Activated CD8-positive, alpha-beta T cell treated with anti-CD3 and anti-CD28 coated beads for 36 hours (primary cell): ENCODE results near the gene LYRM7. TPM values are rescaled to one million over a fixed set of nuclear protein-coding genes. Genes with fewer than 3 reads are reported as not detected.

ENCODE experiments used
- ATAC-seq: fragments of 200-7000 bp; cut with Tn5 transposase; one replicate; pipeline ENCODE4 v1.10.0; 2021; ENCODE audit warnings: mild to moderate bottlenecking, moderate library complexity
- CTCF ChIA-PET: fragments of 350-600 bp; sonication (Branson Sonifier 250); formaldehyde crosslinking; loops from one replicate; lab custom pipeline; 2021; ENCODE audit warnings: antibody characterized with exemption; lab: Charles Lee
- POLR2A ChIA-PET: fragments of 350-600 bp; sonication (Branson Sonifier 250); formaldehyde crosslinking; loops from one replicate; lab custom pipeline; 2021; ENCODE audit warnings: antibody characterized with exemption; lab: Charles Lee
- DNase-seq: peaks from one replicate; pipeline ENCODE4 v3.0.0-alpha.2; 2020
- H3K27ac Mint-ChIP-seq: one replicate; pipeline ENCODE4 v1.8.0; 2021; ENCODE audit warnings: mild to moderate bottlenecking, mixed read lengths
- H3K27me3 Mint-ChIP-seq: one replicate; pipeline ENCODE4 v1.8.0; 2021; ENCODE audit warnings: mixed read lengths
- H3K36me3 Mint-ChIP-seq: one replicate; pipeline ENCODE4 v1.8.0; 2021; ENCODE audit warnings: low read depth, mixed read lengths
- H3K4me1 Mint-ChIP-seq: one replicate; pipeline ENCODE4 v1.8.0; 2021; ENCODE audit warnings: low read depth, mixed read lengths
- H3K4me3 Mint-ChIP-seq: one replicate; pipeline ENCODE4 v1.8.0; 2021; ENCODE audit warnings: mild to moderate bottlenecking, moderate library complexity, mixed read lengths
- H3K9me3 Mint-ChIP-seq: one replicate; pipeline ENCODE4 v1.8.0; 2021; ENCODE audit warnings: mixed read lengths
- intact Hi-C: fragments of 100-400 bp; cut with micrococcal nuclease; formaldehyde crosslinking; loops from one replicate; pipeline ENCODE4 v1.10.0; 2022
- total RNA-seq, 2 experiments: library from RNA; stranded (reverse); gene quantifications; one replicate each; pipeline ENCODE4 v1.2.3, GENCODE V29; 2021
- TF ChIP-seq, protein P1 (sequence below): fragments of 200-600 bp; IDR thresholded peaks from one replicate; pipeline ENCODE4 v1.8.0; 2022; ENCODE audit warnings: antibody characterized with exemption, mild to moderate bottlenecking

LYRM7 gene
- total RNA-seq, 2 experiments from 2014 or later: 23.2 to 24.0 TPM

DNA sequence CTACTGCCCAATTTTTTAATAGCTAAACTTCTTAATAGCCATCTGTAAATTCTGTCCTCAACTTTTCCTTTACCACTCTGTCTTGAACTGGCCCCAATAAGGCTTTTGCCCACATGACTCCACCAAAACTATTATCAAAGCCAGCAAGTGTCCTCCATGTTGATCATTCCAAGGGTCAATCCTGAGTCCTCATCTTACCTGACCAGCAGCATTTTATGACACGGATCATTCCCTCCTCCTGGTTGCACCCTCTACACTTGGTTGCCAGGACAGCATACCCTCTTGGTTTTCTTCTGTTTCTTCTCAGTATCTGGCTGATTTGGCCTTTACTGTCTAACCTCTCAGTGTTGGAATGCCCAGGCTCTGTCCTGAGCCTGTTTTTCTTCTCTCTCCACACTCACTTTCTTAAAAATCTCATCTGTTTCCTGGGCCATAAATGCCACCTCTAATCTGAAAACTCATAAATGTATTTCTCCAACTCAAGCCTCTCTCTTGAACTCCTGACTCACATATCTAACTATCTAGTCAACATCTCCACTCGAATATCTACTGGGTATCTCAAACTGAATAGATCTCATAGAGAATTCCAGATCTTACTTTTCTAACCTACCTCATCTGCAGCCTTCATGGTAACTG is 53.1 kb downstream of the LYRM7 start:
- CTCF ChIA-PET: interaction anchor here (1.3 to 1.7 kb wide), 2 partner anchors 16 to 24 kb away, joined by 3 to 5 read pairs; no protein-coding TSS in a partner anchor
- ATAC-seq: no peak
- Mint-ChIP-seq H3K27me3 (no peaks in the 10 kb centered on the region), H3K9me3 (no peaks in the 10 kb centered on the region), H3K4me3 (no peak overlapping the region), H3K36me3 (peaks cover 1% of the 10 kb centered on the region), H3K27ac (no peak overlapping the region), H3K4me1 (peaks cover 23% of the 10 kb centered on the region)
- no peak for DNase-seq
- intact Hi-C loops: no loop called here
- POLR2A ChIA-PET: interaction anchor here (1.3 to 2.3 kb wide), 3 partner anchors 12 to 16 kb away, joined by 4 to 13 read pairs (median 7); no protein-coding TSS in a partner anchor
- TF ChIP-seq, protein P1, sequence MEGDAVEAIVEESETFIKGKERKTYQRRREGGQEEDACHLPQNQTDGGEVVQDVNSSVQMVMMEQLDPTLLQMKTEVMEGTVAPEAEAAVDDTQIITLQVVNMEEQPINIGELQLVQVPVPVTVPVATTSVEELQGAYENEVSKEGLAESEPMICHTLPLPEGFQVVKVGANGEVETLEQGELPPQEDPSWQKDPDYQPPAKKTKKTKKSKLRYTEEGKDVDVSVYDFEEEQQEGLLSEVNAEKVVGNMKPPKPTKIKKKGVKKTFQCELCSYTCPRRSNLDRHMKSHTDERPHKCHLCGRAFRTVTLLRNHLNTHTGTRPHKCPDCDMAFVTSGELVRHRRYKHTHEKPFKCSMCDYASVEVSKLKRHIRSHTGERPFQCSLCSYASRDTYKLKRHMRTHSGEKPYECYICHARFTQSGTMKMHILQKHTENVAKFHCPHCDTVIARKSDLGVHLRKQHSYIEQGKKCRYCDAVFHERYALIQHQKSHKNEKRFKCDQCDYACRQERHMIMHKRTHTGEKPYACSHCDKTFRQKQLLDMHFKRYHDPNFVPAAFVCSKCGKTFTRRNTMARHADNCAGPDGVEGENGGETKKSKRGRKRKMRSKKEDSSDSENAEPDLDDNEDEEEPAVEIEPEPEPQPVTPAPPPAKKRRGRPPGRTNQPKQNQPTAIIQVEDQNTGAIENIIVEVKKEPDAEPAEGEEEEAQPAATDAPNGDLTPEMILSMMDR: no peak

GRCh38 chr5:131224387-131225201 is 53.9 kb downstream of the LYRM7 start:
- CTCF ChIA-PET: interaction anchor here (1.2 to 1.7 kb wide), 3 partner anchors 15 to 23 kb away, joined by 3 to 5 read pairs (median 3); no protein-coding TSS in a partner anchor
- Mint-ChIP-seq H3K36me3 (peaks cover 1% of the 10 kb centered on the region), H3K27me3 (no peaks in the 10 kb centered on the region), H3K4me1 (peaks cover 18% of the 10 kb centered on the region), H3K4me3 (no peak overlapping the region), H3K9me3 (no peaks in the 10 kb centered on the region), H3K27ac (no peak overlapping the region)
- intact Hi-C loops: no loop called here
- TF ChIP-seq, protein P1: no peak
- DNase-seq (peak; percentile 42), ATAC-seq (peak; percentile 84)
- POLR2A ChIA-PET: interaction anchor here (0.5 to 2.1 kb wide), 3 partner anchors 10 to 154 kb away, joined by 3 to 7 read pairs (median 3); no protein-coding TSS in a partner anchor

DNA sequence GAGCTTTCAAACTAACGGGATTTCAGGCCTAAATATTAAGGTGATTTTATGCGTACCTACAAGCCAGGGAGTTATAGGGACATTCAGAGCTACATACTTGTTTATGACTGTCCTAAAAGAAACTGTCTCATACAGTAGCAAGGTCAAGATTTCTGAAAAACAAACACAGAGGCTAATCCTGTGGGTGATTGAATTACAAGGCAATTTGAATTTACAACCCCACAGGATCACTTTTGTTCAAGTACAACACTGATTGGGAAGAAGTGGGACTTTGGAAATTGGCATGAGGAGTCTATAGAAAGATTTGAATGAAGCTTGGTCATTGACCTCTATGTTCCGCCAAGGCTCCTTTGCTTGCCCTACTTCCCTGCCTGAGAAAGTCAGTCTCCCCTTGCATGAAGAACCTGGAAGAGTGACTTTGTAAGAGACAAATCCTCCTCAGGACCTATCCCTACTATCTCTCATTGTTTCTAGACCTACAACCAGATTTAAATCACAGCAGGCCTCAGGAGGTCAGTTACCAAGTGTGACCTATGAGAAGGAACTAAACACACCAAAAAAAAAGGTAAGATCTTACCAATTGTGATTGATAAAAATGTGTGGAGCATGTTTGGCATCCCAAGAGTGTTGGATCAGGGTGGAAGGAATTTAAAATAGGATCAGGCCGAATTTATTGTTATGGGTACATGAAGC is 54.7 kb downstream of the LYRM7 start:
- no peak for ATAC-seq
- TF ChIP-seq, protein P1: no peak
- no peak for DNase-seq
- POLR2A ChIA-PET: interaction anchor here (0.5 to 2.1 kb wide), 3 partner anchors 9 to 153 kb away, joined by 3 to 7 read pairs (median 3); no protein-coding TSS in a partner anchor
- H3K27ac Mint-ChIP-seq: no peak overlapping the region
- CTCF ChIA-PET: interaction anchor here (1.2 to 1.9 kb wide), 2 partner anchors 9 to 20 kb away, joined by 3 to 6 read pairs; no protein-coding TSS in a partner anchor
- intact Hi-C loops: no loop called here
- H3K9me3 Mint-ChIP-seq: no peaks in the 10 kb centered on the region
- peaks cover 23% of the 10 kb centered on the region for H3K4me1 Mint-ChIP-seq
- no peak overlapping the region for H3K4me3 Mint-ChIP-seq
- H3K27me3 Mint-ChIP-seq: no peaks in the 10 kb centered on the region
- peaks cover 1% of the 10 kb centered on the region for H3K36me3 Mint-ChIP-seq

DNA sequence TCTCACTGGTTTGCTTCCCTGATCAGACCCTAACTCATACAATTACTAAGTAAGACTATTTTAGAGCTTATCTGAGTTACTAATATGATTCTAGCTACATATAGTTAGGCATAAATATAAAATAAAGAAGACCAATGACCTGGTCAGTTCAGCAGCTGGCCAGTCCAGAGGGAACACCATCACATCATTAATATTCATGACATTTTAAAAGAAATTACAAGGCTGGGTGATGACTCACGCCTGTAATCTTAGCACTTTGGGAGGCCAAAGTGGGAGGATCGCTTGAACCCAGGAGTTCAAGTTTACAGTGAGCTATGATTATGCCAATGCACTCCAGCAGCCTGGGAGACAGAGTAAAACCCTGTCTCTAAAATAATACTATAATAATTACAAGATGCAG is 56.2 kb downstream of the LYRM7 start:
- ChIA-PET POLR2A (no interaction called here), CTCF (interaction anchor here (0.6 to 1.9 kb wide), 3 partner anchors 10 to 24 kb away, joined by 3 to 6 read pairs (median 3); no protein-coding TSS in a partner anchor)
- DNase-seq: no peak
- no peak for ATAC-seq
- no peaks in the 10 kb centered on the region for H3K27me3 Mint-ChIP-seq
- TF ChIP-seq, protein P1: no peak
- H3K4me3 Mint-ChIP-seq: no peak overlapping the region
- H3K36me3 Mint-ChIP-seq: no peaks in the 10 kb centered on the region
- H3K27ac Mint-ChIP-seq: no peak overlapping the region
- peaks cover 19% of the 10 kb centered on the region for H3K4me1 Mint-ChIP-seq
- no peaks in the 10 kb centered on the region for H3K9me3 Mint-ChIP-seq
- intact Hi-C loops: no loop called here
